Erythroblast (primary cell): ENCODE data around the gene FNDC3B.

Experiments
- DNase-seq, 2 experiments: peaks; one replicate each; lab custom pipeline; 2025; lab: John Stamatoyannopoulos, UW
- GATA1 ChIP-seq: IDR thresholded peaks from 2 replicates; pipeline ENCODE4 v1.6.1; 2011; ENCODE audit warnings: low read depth, mild to moderate bottlenecking, control low read depth, low read length, moderate library complexity
- POLR2A ChIP-seq: IDR thresholded peaks from 2 replicates; pipeline ENCODE4 v1.6.1; 2011; ENCODE audit warnings: mild to moderate bottlenecking, low read length

Gene FNDC3B

GRCh38 chr3:172185907-172186306, 146.5 kb downstream of the FNDC3B start:
- TF ChIP-seq GATA1 (no peak), POLR2A (no peak)
- no peak for DNase-seq

- no peak for DNase-seq
- TF ChIP-seq POLR2A = no peak
- TF ChIP-seq GATA1 = no peak
Observed at GRCh38 chr3:172186607-172187006, 147.2 kb downstream of the FNDC3B start.

- no peak for DNase-seq
- TF ChIP-seq POLR2A = no peak
- no peak for TF ChIP-seq GATA1
Observed at GRCh38 chr3:172187511-172187910, 148.1 kb downstream of the FNDC3B start.

- DNase-seq = no peak
- TF ChIP-seq POLR2A = no peak
- TF ChIP-seq GATA1 = no peak
Observed at GRCh38 chr3:172188511-172188910, 149.1 kb downstream of the FNDC3B start.

- TF ChIP-seq GATA1 (no peak), POLR2A (no peak)
- DNase-seq = no peak
Observed at GRCh38 chr3:172189213-172189612, 149.8 kb downstream of the FNDC3B start.

- TF ChIP-seq GATA1 = no peak
- no peak for TF ChIP-seq POLR2A
- no peak for DNase-seq
Observed at GRCh38 chr3:172189987-172190603, 150.7 kb downstream of the FNDC3B start.

- TF ChIP-seq GATA1 (no peak), POLR2A (no peak)
- DNase-seq = no peak
Observed at GRCh38 chr3:172190980-172191379, 151.6 kb downstream of the FNDC3B start.

GRCh38 chr3:172191629-172192028, 152.3 kb downstream of the FNDC3B start:
- no peak for TF ChIP-seq GATA1
- no peak for DNase-seq

- no peak for DNase-seq
- TF ChIP-seq POLR2A (no peak), GATA1 (no peak)
Observed at GRCh38 chr3:172192830-172193415, 153.5 kb downstream of the FNDC3B start.

GRCh38 chr3:172193436-172193835, 154.1 kb downstream of the FNDC3B start:
- no peak for DNase-seq
- TF ChIP-seq POLR2A = no peak
- no peak for TF ChIP-seq GATA1

GRCh38 chr3:172194702-172195406, 155.5 kb downstream of the FNDC3B start:
- DNase-seq = peak; percentile 12 to 50
- TF ChIP-seq GATA1 = no peak
- TF ChIP-seq POLR2A = no peak

GRCh38 chr3:172195407-172195754, 156.0 kb downstream of the FNDC3B start:
- DNase-seq = no peak
- TF ChIP-seq GATA1 (no peak), POLR2A (no peak)

- TF ChIP-seq POLR2A (no peak), GATA1 (no peak)
- DNase-seq = no peak
Observed at GRCh38 chr3:172197344-172197743, 158.0 kb downstream of the FNDC3B start.

GRCh38 chr3:172198428-172198827, 159.1 kb downstream of the FNDC3B start:
- DNase-seq = no peak
- no peak for TF ChIP-seq GATA1
- no peak for TF ChIP-seq POLR2A
